Liver (tissue), 9 donors: Measurements from ENCODE around the gene POLN. TPM values are rescaled to one million over a fixed set of nuclear protein-coding genes. Genes with fewer than 3 reads are reported as not detected.

Source experiments
- DNase-seq: peaks from one replicate; pipeline ENCODE4 v3.0.0-alpha.2; 2017; ENCODE audit warnings: low spot score
- H3K27ac ChIP-seq, 2 donors: one replicate each; pipeline ENCODE4 v1.7.0; 2013; ENCODE audit warnings: inconsistent platforms in 2 of 2, low read length in 2 of 2, control low read depth in 1 of 2, low read depth in 1 of 2, mild to moderate bottlenecking in 1 of 2
- H3K27me3 ChIP-seq, 4 donors: one replicate each; pipeline versions ENCODE4 v1.6.1 to v1.7.0; 2013; ENCODE audit warnings: low read length in 3 of 4, inconsistent platforms in 1 of 4, mild to moderate bottlenecking in 1 of 4, moderate library complexity in 1 of 4; ENCODE audit not compliant: control insufficient read depth in 4 of 4, insufficient read depth in 4 of 4
- H3K36me3 ChIP-seq, 4 donors: one replicate each; pipeline versions ENCODE4 v1.6.1 to v1.7.0; 2013; ENCODE audit warnings: low read length in 3 of 4, mild to moderate bottlenecking in 3 of 4, low read depth in 1 of 4, moderate library complexity in 1 of 4; ENCODE audit not compliant: control insufficient read depth in 4 of 4, insufficient read depth in 3 of 4
- H3K4me1 ChIP-seq, 4 donors: one replicate each; pipeline versions ENCODE4 v1.6.1 to v1.7.0; 2013; ENCODE audit warnings: low read length in 3 of 4, mild to moderate bottlenecking in 3 of 4, moderate library complexity in 1 of 4; ENCODE audit not compliant: control insufficient read depth in 4 of 4, insufficient read depth in 4 of 4
- H3K4me3 ChIP-seq, 3 donors: one replicate each; pipeline versions ENCODE4 v1.6.1 to v1.7.0; 2013; ENCODE audit warnings: low read length in 3 of 3, control low read depth in 1 of 3, low read depth in 1 of 3, mild to moderate bottlenecking in 1 of 3
- H3K9ac ChIP-seq, 2 donors: one replicate each; pipeline ENCODE4 v1.7.0; 2013; ENCODE audit warnings: low read length in 2 of 2, mild to moderate bottlenecking in 2 of 2, moderate library complexity in 2 of 2, control low read depth in 1 of 2, low read depth in 1 of 2
- H3K9me3 ChIP-seq, 4 donors: one replicate each; pipeline versions ENCODE4 v1.6.1 to v1.7.0; 2013; ENCODE audit warnings: low read length in 3 of 4; ENCODE audit not compliant: control insufficient read depth in 4 of 4
- ATF3 ChIP-seq: IDR thresholded peaks from 2 replicates; pipeline ENCODE4 v1.6.1; 2016; ENCODE audit warnings: antibody characterized with exemption
- FOXA1 ChIP-seq: IDR thresholded peaks from 2 replicates; pipeline ENCODE4 v1.6.1; 2016; ENCODE audit warnings: antibody characterized with exemption
- HNF4A ChIP-seq, 2 donors: conservative IDR thresholded peaks; 2 replicates each; pipeline ENCODE4 v1.6.1; 2016; ENCODE audit warnings: antibody characterized with exemption in 2 of 2, mild to moderate bottlenecking in 2 of 2
- HNF4G ChIP-seq: IDR thresholded peaks from 2 replicates; pipeline ENCODE4 v1.6.1; 2016; ENCODE audit warnings: antibody characterized with exemption
- JUND ChIP-seq, 2 donors: IDR thresholded peaks; 2 replicates each; pipeline ENCODE4 v1.6.1; 2016; ENCODE audit warnings: antibody characterized with exemption in 2 of 2
- NR2F2 ChIP-seq: IDR thresholded peaks from 2 replicates; pipeline ENCODE4 v1.6.1; 2016; ENCODE audit warnings: antibody characterized with exemption
- RAD21 ChIP-seq, 2 donors: IDR thresholded peaks; 2 replicates each; pipeline ENCODE4 v1.6.1; 2016; ENCODE audit warnings: antibody characterized with exemption in 2 of 2, mild to moderate bottlenecking in 2 of 2
- REST ChIP-seq: IDR thresholded peaks from 2 replicates; pipeline ENCODE4 v1.6.1; 2016; ENCODE audit warnings: antibody characterized with exemption, mild to moderate bottlenecking
- RXRA ChIP-seq, 2 donors: IDR thresholded peaks; 2 replicates each; pipeline ENCODE4 v1.6.1; 2017 to 2018; ENCODE audit warnings: antibody characterized with exemption in 2 of 2, mild to moderate bottlenecking in 1 of 2
- SP1 ChIP-seq: IDR thresholded peaks from 2 replicates; pipeline ENCODE4 v1.6.1; 2018; ENCODE audit warnings: antibody characterized with exemption, mild to moderate bottlenecking
- TAF1 ChIP-seq: conservative IDR thresholded peaks from 2 replicates; pipeline ENCODE4 v1.6.1; 2016; ENCODE audit warnings: antibody characterized with exemption, mild to moderate bottlenecking
- YY1 ChIP-seq: IDR thresholded peaks from 2 replicates; pipeline ENCODE4 v1.6.1; 2016; ENCODE audit warnings: antibody characterized with exemption, mild to moderate bottlenecking
- WGBS: extraction: QIAGEN DNeasy Blood & Tissue Kit; methylation state at CpG from one replicate; pipeline ENCODE4 v1.1.7; 2013; 5-methylcytosine and 5-hydroxymethylcytosine counted together
- polyA plus RNA-seq, 2 donors: library from polyadenylated mRNA; stranded (reverse) in 1 of 2; unstranded in 1 of 2; fragments of 200-250 nt in 1 of 2; fragments of >200 nt in 1 of 2; fragmentation: Nextera tagmentation in 1 of 2; extraction: Ambion mirVana in 1 of 2; gene quantifications; one replicate each; pipeline versions ENCODE4 v1.2.1 to v1.2.3, GENCODE V29; 2013 to 2015
- total RNA-seq, 2 donors: library from RNA; depleted of rRNA; stranded (reverse); fragments of >200 nt; gene quantifications; one replicate each; pipeline ENCODE4 v1.2.3, GENCODE V29; 2014
- TF ChIP-seq, protein P1 (sequence below): fragments of 150-350 bp; IDR thresholded peaks from 2 replicates; pipeline ENCODE4 v1.5.1; 2017; ENCODE audit warnings: improper control_type of control experiment, low read depth, low read length; ENCODE audit not compliant: missing input control
- TF ChIP-seq, protein P2 (sequence below): IDR thresholded peaks from 2 replicates; pipeline ENCODE4 v1.6.1; 2016; ENCODE audit warnings: antibody characterized with exemption
- donor health status: healthy.
- donor health status: healthy.
- donor health status: healthy.
- donor health status: healthy.
- donor health status: healthy.

The POLN gene
- total and polyA plus RNA-seq, 4 donors: 0.44 to 2.3 (median 1.4) TPM

- H3K36me3 ChIP-seq: no peaks in the 10 kb centered on the region
- TF ChIP-seq HNF4G (no peak), RXRA (IDR thresholded peaks at IDR 0.05) (no peak), SP1 (no peak), YY1 (no peak), REST (no peak)
- TF ChIP-seq, protein P1, sequence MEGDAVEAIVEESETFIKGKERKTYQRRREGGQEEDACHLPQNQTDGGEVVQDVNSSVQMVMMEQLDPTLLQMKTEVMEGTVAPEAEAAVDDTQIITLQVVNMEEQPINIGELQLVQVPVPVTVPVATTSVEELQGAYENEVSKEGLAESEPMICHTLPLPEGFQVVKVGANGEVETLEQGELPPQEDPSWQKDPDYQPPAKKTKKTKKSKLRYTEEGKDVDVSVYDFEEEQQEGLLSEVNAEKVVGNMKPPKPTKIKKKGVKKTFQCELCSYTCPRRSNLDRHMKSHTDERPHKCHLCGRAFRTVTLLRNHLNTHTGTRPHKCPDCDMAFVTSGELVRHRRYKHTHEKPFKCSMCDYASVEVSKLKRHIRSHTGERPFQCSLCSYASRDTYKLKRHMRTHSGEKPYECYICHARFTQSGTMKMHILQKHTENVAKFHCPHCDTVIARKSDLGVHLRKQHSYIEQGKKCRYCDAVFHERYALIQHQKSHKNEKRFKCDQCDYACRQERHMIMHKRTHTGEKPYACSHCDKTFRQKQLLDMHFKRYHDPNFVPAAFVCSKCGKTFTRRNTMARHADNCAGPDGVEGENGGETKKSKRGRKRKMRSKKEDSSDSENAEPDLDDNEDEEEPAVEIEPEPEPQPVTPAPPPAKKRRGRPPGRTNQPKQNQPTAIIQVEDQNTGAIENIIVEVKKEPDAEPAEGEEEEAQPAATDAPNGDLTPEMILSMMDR: no peak
- DNase-seq: no peak
- 87% methylated on average over 26 of the region's 26 CpGs for WGBS
- no peaks in the 10 kb centered on the region for H3K27me3 ChIP-seq
- H3K4me3 ChIP-seq: no peak overlapping the region
- H3K27ac ChIP-seq: no peak overlapping the region
- H3K9me3 ChIP-seq: no peaks in the 10 kb centered on the region
- no peaks in the 10 kb centered on the region for H3K4me1 ChIP-seq
- H3K9ac ChIP-seq: no peak overlapping the region
Measured at GRCh38 chr4:2067446-2068197, 174.3 kb downstream of the POLN start.

DNA sequence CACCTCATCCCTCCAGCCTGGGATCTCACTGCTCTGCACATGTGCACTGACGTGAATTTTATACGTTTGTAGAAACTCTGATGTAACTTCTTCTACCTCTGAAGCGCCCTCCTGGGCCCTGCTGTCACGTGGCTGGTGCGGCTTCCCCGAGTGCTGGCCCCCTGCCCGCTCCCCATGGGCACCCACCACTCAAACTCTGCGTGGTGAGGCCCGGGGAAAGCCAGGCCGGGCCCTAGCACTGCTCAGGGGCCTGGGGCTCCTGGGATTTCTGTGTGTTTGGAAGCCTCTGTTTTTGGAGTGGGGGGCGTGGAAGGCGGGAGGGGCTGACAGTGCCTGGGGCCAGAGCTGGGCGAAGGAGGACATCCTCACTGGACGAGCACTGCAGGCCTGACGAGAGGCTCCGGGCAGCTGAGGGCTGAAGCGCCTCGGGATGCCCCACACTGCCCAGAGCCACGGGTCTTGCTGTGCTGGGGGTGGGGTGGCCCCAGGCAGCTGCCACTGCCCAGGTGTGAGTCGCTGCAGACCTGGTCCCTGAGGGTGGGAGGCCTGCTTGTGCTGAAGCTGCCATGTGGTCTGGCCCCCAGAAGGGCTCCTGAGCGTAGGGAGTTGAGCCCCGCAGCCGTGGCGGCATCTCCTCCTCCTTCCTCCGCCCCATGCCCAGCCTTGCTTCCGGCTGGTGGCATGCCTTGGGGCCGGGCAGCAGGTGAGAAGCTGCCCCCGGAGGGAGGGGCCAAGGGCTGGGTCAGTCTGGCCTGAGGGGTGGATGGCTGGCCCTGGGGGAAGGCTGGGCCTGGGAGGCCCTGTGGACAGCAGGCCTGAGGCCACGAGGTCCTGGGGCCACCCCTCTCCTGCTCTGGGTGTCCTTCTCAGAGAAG lies 175.1 kb downstream of the POLN start:
- Histone ChIP-seq H3K36me3 (no peaks in the 10 kb centered on the region), H3K9me3 (no peaks in the 10 kb centered on the region), H3K9ac (no peak overlapping the region), H3K4me3 (no peak overlapping the region), H3K27me3 (no peaks in the 10 kb centered on the region), H3K4me1 (no peaks in the 10 kb centered on the region), H3K27ac (no peak overlapping the region)
- TF ChIP-seq FOXA1: no peak
- TF ChIP-seq TAF1: no peak
- TF ChIP-seq, protein P1: no peak
- no peak for TF ChIP-seq RAD21 (IDR thresholded peaks at IDR 0.05)
- TF ChIP-seq, protein P2, sequence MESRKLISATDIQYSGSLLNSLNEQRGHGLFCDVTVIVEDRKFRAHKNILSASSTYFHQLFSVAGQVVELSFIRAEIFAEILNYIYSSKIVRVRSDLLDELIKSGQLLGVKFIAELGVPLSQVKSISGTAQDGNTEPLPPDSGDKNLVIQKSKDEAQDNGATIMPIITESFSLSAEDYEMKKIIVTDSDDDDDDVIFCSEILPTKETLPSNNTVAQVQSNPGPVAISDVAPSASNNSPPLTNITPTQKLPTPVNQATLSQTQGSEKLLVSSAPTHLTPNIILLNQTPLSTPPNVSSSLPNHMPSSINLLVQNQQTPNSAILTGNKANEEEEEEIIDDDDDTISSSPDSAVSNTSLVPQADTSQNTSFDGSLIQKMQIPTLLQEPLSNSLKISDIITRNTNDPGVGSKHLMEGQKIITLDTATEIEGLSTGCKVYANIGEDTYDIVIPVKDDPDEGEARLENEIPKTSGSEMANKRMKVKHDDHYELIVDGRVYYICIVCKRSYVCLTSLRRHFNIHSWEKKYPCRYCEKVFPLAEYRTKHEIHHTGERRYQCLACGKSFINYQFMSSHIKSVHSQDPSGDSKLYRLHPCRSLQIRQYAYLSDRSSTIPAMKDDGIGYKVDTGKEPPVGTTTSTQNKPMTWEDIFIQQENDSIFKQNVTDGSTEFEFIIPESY: no peak
- no peak for TF ChIP-seq HNF4G
- TF ChIP-seq ATF3: no peak
- TF ChIP-seq JUND (IDR thresholded peaks at IDR 0.05): no peak
- no peak for TF ChIP-seq SP1
- no peak for TF ChIP-seq NR2F2
- no peak for TF ChIP-seq REST
- TF ChIP-seq HNF4A (conservative IDR thresholded peaks at IDR 0.05): no peak
- no peak for DNase-seq
- WGBS: 90% methylated on average over 29 of the region's 29 CpGs
